Ovary (tissue), 9 donors: ENCODE results near the gene DEF6. TPM values are rescaled to one million over a fixed set of nuclear protein-coding genes. Genes with fewer than 3 reads are reported as not detected.

Source experiments
- DNase-seq, 5 donors: peaks; one replicate each; pipeline ENCODE4 v3.0.0-alpha.2; 2019 to 2020
- H3K27ac ChIP-seq, 2 donors: fragments of 200-600 bp; one replicate each; pipeline versions ENCODE4 v1.5.1 to v1.8.0; 2019 to 2022
- H3K27me3 ChIP-seq: fragments of 200-600 bp; one replicate; pipeline ENCODE4 v1.8.0; 2022
- H3K36me3 ChIP-seq: fragments of 200-600 bp; sonication (generic); one replicate; pipeline ENCODE4 v1.5.1; 2019
- H3K4me1 ChIP-seq: one replicate; pipeline ENCODE4 v1.8.1; 2013; ENCODE audit warnings: mild to moderate bottlenecking, moderate library complexity; ENCODE audit not compliant: insufficient read depth
- H3K4me3 ChIP-seq: fragments of 200-600 bp; sonication (generic); one replicate; pipeline ENCODE4 v1.5.1; 2017
- H3K9me3 ChIP-seq, 2 donors: fragments of 200-600 bp in 1 of 2; sonication (generic) in 1 of 2; one replicate each; pipeline versions ENCODE4 v1.5.1 to v1.8.1; 2013 to 2019; ENCODE audit warnings: mild to moderate bottlenecking in 1 of 2, moderate library complexity in 1 of 2
- CTCF ChIP-seq, 3 donors: fragments of 450-650 bp in 2 of 3; fragments of 200-600 bp in 1 of 3; IDR thresholded peaks; one replicate each; pipeline versions ENCODE4 v1.5.1 to v1.8.0; 2016 to 2022; ENCODE audit warnings: antibody characterized with exemption in 3 of 3, mild to moderate bottlenecking in 1 of 3
- EP300 ChIP-seq: sonication (generic); formaldehyde crosslinking; IDR thresholded peaks from one replicate; pipeline ENCODE4 v1.6.1; 2017; ENCODE audit warnings: antibody characterized with exemption
- POLR2A ChIP-seq: fragments of 450-650 bp; IDR thresholded peaks from one replicate; pipeline ENCODE4 v1.6.1; 2017; ENCODE audit warnings: antibody characterized with exemption, mild to moderate bottlenecking, moderate library complexity
- WGBS, 3 donors: extraction: QIAGEN DNeasy Blood & Tissue Kit in 1 of 3; methylation state at CpG; one replicate each; pipeline versions ENCODE4 v1.1.5 to v1.1.7; 2013 to 2017; 5-methylcytosine and 5-hydroxymethylcytosine counted together
- intact Hi-C, 4 donors: fragments of 100-400 bp; cut with DNase I; formaldehyde crosslinking; loops; one replicate each; pipeline versions ENCODE4 v1.11.0 to v1.15.1; 2022 to 2023
- polyA plus RNA-seq, 2 donors: library from polyadenylated mRNA; stranded (reverse); fragments of 200-250 nt in 1 of 2; fragments of 350-450 nt in 1 of 2; fragmentation: Illumina TruSeq in 1 of 2; extraction: RNeasy Lipid Tissue Mini Kit (QIAGEN cat#74804) in 1 of 2; gene quantifications; one replicate each; pipeline ENCODE4 v1.2.3, GENCODE V29; 2013 to 2014
- total RNA-seq, 7 donors: library from RNA; depleted of rRNA in 2 of 7; stranded (reverse); fragments of >200 nt in 2 of 7; fragmentation: NEBNext Ultra II Directional in 3 of 7; extraction: Animal tissue kit (Norgen Biotek cat#: 25700) in 3 of 7; gene quantifications; one replicate each; pipeline versions ENCODE4 v1.1.0 to v1.2.4, GENCODE V29; 2016 to 2023
- donor health status: DM: no; HTN: no; CAD: no; lungs with moderate emphysema.
- donor health status: DM: no; HTN: no; CAD: no.
- donor health status: Bipolar disorder and iron deficiency.
- donor health status: DM: yes; HTN: yes; CAD: no.
- donor health status: DM: no; HTN: no; CAD: no.
- donor health status: DM: yes; HTN: yes; CAD: no.

DEF6 gene
- total and polyA plus RNA-seq, 9 donors = 1.5 to 6.6 (median 2.9) TPM

- WGBS, 3 donors = 83 to 89% (median 87%) methylated on average over 13 of the region's 13 CpGs
- Histone ChIP-seq H3K27ac (no peak overlapping the region), H3K27me3 (no peaks in the 10 kb centered on the region), H3K36me3 (no peaks in the 10 kb centered on the region), H3K4me1 (peaks cover 2% of the 10 kb centered on the region), H3K9me3 (no peaks in the 10 kb centered on the region), H3K4me3 (no peak overlapping the region)
- intact Hi-C loops = loop anchor here in 3 of 4 donors (5.0 to 10.0 kb wide), 2 partner anchors 73 to 126 kb away; partner anchors contain the start of gene RPL10A (in 1 of the 3)
- TF ChIP-seq EP300 = no peak
- DNase-seq = no peak
Measured at GRCh38 chr6:35341557-35341956, 43.9 kb downstream of the DEF6 start.

- Histone ChIP-seq H3K36me3 (no peaks in the 10 kb centered on the region), H3K27me3 (no peaks in the 10 kb centered on the region), H3K27ac (peak within 1 kb of the TSS; percentile 88 to 93), H3K9me3 (no peaks in the 10 kb centered on the region), H3K4me1 (peaks cover 2% of the 10 kb centered on the region), H3K4me3 (peak within 1 kb of the TSS; percentile 67)
- intact Hi-C loops = loop anchor here (1.0 to 10.0 kb wide), 6 partner anchors 72 to 125 kb away; partner anchors contain the start of gene RPL10A (in 1 of the 4)
- TF ChIP-seq POLR2A (peak; percentile 86), EP300 (no peak), CTCF (IDR thresholded peaks at IDR 0.05) (peak; percentile 97 to 100 (median 99))
- 0% methylated on average over 71 to 77 of the region's 77 CpGs for WGBS, 3 donors
- DNase-seq = peak; percentile 98 to 99 (median 99)
Measured at GRCh38 chr6:35342258-35343091, 44.9 kb downstream of the DEF6 start, which contains the start of gene PPARD. PPARD (plus strand) TSS chr6:35342558; CDS start chr6:35411088, 68,530 bp downstream.

- no peaks in the 10 kb centered on the region for H3K27me3 ChIP-seq
- WGBS, 3 donors = 1 to 5% (median 3%) methylated on average over 13 of the region's 13 CpGs
- intact Hi-C loops = loop anchor here (2.0 to 10.0 kb wide), 5 partner anchors 72 to 124 kb away; partner anchors contain the start of gene RPL10A (in 1 of the 4)
- H3K27ac ChIP-seq = peak overlapping the region; percentile 88 to 93
- H3K4me1 ChIP-seq = peaks cover 2% of the 10 kb centered on the region
- peak overlapping the region; percentile 67 for H3K4me3 ChIP-seq
- DNase-seq = peak; percentile 53 to 78 (median 72)
- no peak for TF ChIP-seq EP300
- TF ChIP-seq CTCF (IDR thresholded peaks at IDR 0.05) = no peak
- no peak for TF ChIP-seq POLR2A
- no peaks in the 10 kb centered on the region for H3K36me3 ChIP-seq
- no peaks in the 10 kb centered on the region for H3K9me3 ChIP-seq
Measured at GRCh38 chr6:35343092-35343834, 45.6 kb downstream of the DEF6 start.

GRCh38 chr6:35343835-35344550, 46.4 kb downstream of the DEF6 start:
- Histone ChIP-seq H3K36me3 (no peaks in the 10 kb centered on the region), H3K9me3 (no peaks in the 10 kb centered on the region), H3K27me3 (no peaks in the 10 kb centered on the region), H3K4me1 (peaks cover 2% of the 10 kb centered on the region), H3K4me3 (peak overlapping the region; percentile 67), H3K27ac (peak overlapping the region; percentile 88 to 93)
- DNase-seq = no peak
- intact Hi-C loops = loop anchor here (2.0 to 10.0 kb wide), 5 partner anchors 71 to 123 kb away; partner anchors contain the start of gene RPL10A (in 1 of the 4)
- 53 to 65% (median 64%) methylated on average over 6 of the region's 6 CpGs for WGBS, 3 donors
- no peak for TF ChIP-seq EP300
- TF ChIP-seq POLR2A = no peak
- TF ChIP-seq CTCF (IDR thresholded peaks at IDR 0.05) = no peak
